GM19438 (cell line): ENCODE results near the gene TNS2.
"Not testable (repeated sequence)": the region's sequence is repeated elsewhere in the genome, so short reads cannot be mapped to it uniquely, and the experiment has no call there.

Source experiments
- ATAC-seq: cut with Tn5 transposase; IDR thresholded peaks from one replicate; pipeline ENCODE4 v1.9.1; 2021; ENCODE audit warnings: low read depth; ENCODE audit not compliant: unreplicated experiment

The TNS2 gene

DNA sequence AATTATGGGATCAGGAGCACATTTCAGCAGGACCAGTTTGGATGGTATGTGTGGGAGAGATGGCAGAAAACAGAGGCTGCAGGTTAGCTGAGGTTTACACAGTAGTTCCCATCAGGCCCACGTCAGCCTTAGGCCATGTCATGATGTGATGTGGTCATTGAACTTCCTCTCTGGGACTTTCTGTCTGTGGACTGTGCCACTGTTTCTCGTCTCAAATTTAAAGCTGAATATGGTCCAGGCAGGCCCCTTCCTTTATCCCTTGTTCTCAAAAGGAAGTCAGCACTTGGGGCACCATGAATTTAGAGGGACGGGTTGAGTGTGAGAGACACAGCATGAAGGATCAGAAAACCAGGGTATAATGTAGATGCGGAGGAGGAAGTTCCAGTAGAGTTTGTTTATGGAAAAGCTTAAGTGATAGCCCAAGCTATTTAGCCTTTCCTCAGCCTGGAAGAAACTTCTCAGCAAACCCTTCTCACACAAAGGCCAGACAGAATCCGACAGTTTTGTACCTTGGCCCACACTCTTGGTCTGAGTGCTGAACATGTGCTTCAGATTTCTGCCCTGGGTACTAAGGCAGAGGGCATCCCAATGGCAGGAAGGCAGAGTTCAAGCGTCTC, 44.0 kb downstream of the TNS2 start:
- ATAC-seq, result no peak

GRCh38 chr12:53094394-53094787, 44.5 kb downstream of the TNS2 start:
- no peak for ATAC-seq

GRCh38 chr12:53094796-53095595, 45.1 kb downstream of the TNS2 start:
- ATAC-seq, result not testable (repeated sequence)

- not testable (repeated sequence) for ATAC-seq
Observed at GRCh38 chr12:53095596-53095895, 45.7 kb downstream of the TNS2 start.

DNA sequence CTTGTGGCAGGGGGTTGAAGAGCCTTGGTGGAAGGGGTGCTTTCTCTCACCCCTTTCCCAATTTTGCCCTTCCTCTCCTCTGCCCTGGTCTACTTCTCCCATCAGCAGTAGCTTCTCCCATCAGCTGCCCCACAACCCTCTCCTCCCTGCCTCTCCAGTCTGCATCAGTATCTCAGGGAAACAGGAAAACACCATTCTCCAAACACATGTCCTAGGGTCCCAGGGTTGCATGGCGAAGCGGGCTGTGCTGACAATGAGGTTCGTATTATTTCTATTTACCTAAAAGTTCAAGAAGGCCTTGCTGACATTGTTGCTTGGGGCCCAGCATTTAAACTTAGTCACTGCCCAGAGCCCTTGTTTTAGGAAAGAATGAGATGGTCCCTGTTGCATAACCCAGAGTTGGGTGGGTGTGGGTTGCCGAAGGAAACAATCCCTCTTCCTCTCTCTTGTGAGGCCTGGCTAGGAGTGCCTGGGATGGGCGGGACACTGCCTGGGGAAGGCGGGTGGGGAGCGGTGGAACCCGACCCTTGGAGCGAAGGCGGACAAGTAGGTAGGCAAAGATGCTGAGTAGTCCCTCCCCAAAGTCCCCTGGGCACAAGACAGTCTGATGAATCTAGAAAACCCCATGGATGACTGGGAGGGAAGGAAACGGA, 46.4 kb downstream of the TNS2 start:
- no peak for ATAC-seq

- ATAC-seq, result no peak
Observed at GRCh38 chr12:53096759-53097158, 46.9 kb downstream of the TNS2 start.

GRCh38 chr12:53097207-53097563, 47.3 kb downstream of the TNS2 start:
- no peak for ATAC-seq

- peak; percentile 56 for ATAC-seq
Observed at GRCh38 chr12:53097564-53098353, 47.9 kb downstream of the TNS2 start, which contains the start of gene IGFBP6. Gene IGFBP6 (plus strand): TSS chr12:53097667. CDS start chr12:53097718, 51 bp downstream.

GRCh38 chr12:53098354-53098981, 48.6 kb downstream of the TNS2 start:
- ATAC-seq, result no peak

- ATAC-seq, result no peak
Observed at GRCh38 chr12:53099071-53099882, 49.4 kb downstream of the TNS2 start.

GRCh38 chr12:53100466-53101151, 50.7 kb downstream of the TNS2 start:
- no peak for ATAC-seq

GRCh38 chr12:53101266-53101665, 51.4 kb downstream of the TNS2 start:
- no peak for ATAC-seq

- ATAC-seq, result no peak
Observed at GRCh38 chr12:53101931-53102781, 52.3 kb downstream of the TNS2 start.

DNA sequence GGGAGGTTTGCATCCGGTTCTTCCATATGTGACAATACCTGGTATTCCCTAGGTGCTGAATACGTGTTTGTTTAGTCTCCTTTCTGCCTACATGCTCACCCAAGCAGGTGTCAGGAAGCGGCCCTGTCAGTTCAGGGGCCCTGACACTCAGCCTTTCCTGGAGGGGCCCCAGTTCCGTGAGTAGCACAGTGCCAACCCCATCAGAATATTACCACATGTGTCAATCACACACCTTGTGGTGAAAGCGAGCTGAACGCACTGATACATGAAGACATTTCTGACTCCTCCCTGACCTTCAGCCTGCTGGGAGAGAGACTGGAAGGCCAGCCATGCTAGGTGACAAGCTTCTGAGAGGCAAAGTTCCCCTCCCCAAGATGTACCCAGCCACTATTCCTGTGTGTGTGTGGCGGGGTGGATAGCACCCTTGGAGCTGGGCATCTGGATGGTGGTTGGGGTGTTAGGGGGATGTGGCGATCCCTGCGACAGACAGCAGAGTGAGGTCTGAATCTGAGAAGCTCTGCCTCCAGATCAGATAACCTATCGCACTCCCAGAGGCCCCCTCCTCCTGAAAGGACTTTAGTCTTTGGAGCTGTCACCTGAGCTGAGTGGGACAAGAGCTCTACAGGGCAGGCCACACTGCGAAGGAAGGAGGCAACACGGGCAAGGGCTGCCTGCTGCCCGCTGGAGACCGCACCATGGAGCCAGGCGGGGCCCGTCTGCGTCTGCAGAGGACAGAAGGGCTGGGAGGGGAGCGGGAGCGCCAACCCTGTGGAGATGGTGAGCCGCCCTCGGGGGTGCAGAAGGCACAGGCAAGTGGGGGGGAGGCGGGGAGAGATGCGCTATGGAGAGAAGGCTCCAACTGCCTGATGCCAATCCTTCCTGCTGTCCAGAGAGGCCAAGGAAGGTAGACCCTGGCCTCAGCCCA, 53.3 kb downstream of the TNS2 start, which contains the start of gene SOAT2:
SOAT2 (plus strand) TSS at position 604 of the 925 bp plus-strand sequence; CDS start at position 696, 92 bp downstream.
- ATAC-seq, result peak; percentile 62

GRCh38 chr12:53103860-53104305, 54.0 kb downstream of the TNS2 start:
- ATAC-seq, result no peak

DNA sequence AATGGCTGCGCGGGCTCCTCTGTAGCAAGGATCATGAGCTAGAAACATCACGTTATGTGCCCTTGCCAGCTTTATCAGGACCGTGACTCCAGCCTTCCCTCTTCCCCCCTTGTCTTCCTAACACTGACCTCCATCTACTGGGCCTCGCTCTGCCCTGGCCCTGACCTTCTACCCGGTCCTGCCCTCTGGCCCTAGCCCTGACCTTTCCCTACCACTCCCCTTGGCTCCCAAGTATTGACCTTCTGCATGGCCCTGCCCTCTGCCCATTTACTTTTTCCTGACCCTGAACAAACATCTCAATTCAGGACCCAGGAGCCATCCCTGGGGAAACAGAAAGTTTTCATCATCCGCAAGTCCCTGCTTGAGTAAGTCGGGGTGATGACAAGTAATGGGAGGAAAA, 55.4 kb downstream of the TNS2 start:
- no peak for ATAC-seq
